ENCODE measurements around the gene SHCBP1L. TPM values are rescaled to one million over a fixed set of nuclear protein-coding genes. Genes with fewer than 3 reads are reported as not detected.

The SHCBP1L gene
- polyA plus RNA-seq, 2 donors, result not detected

DNA sequence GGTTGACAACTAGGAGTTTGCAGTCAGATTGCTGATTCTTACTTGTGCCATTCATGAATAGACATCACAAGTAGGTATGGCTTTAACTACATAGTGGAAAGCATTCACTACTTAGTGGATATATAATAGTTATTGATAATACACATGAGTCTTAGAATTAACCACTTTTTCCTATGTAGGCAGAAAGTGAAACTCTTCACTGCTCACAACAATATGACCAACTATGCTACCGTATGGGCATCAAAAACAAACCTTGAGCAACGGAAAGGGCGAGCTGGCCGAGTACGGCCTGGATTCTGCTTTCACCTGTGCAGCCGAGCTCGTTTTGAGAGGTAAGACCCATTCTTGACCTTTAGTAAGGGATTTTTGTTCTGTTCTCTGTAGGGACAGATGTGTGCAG lies 75.1 kb downstream of the SHCBP1L start:
- Histone ChIP-seq H3K4me1 (ENCODE audit: control insufficient read depth in 2 of 2, insufficient read depth in 2 of 2, low read length in 1 of 2) (no peaks in the 10 kb centered on the region), H3K27ac (ENCODE audit: low read depth in 2 of 2, low read length in 1 of 2) (no peak overlapping the region), H3K9me3 (ENCODE audit: control insufficient read depth in 2 of 2, insufficient read depth in 1 of 2, low read depth in 1 of 2, low read length in 1 of 2) (no peaks in the 10 kb centered on the region), H3K27me3 (ENCODE audit: control insufficient read depth in 1 of 2, insufficient read depth in 2 of 2, low read length in 2 of 2) (no peaks in the 10 kb centered on the region), H3K4me3 (ENCODE audit: low read depth in 1 of 2, low read length in 2 of 2) (no peak overlapping the region), H3K36me3 (ENCODE audit: control insufficient read depth in 2 of 2, insufficient read depth in 2 of 2, low read length in 1 of 2) (peaks cover 18 to 20% of the 10 kb centered on the region in 2 donors)
- 88 to 92% methylated on average over 7 of the region's 7 CpGs for WGBS, 2 donors

- Histone ChIP-seq H3K4me1 (ENCODE audit: control insufficient read depth in 2 of 2, insufficient read depth in 2 of 2, low read length in 1 of 2) (no peaks in the 10 kb centered on the region), H3K4me3 (ENCODE audit: low read depth in 1 of 2, low read length in 2 of 2) (no peak overlapping the region), H3K36me3 (ENCODE audit: control insufficient read depth in 2 of 2, insufficient read depth in 2 of 2, low read length in 1 of 2) (peaks cover 18 to 20% of the 10 kb centered on the region in 2 donors), H3K27me3 (ENCODE audit: control insufficient read depth in 1 of 2, insufficient read depth in 2 of 2, low read length in 2 of 2) (no peaks in the 10 kb centered on the region), H3K9me3 (ENCODE audit: control insufficient read depth in 2 of 2, insufficient read depth in 1 of 2, low read depth in 1 of 2, low read length in 1 of 2) (no peaks in the 10 kb centered on the region), H3K27ac (ENCODE audit: low read depth in 2 of 2, low read length in 1 of 2) (no peak overlapping the region)
Measured at GRCh38 chr1:182877331-182877730, 75.6 kb downstream of the SHCBP1L start.

- Histone ChIP-seq H3K27ac (ENCODE audit: low read depth in 2 of 2, low read length in 1 of 2) (no peak overlapping the region), H3K36me3 (ENCODE audit: control insufficient read depth in 2 of 2, insufficient read depth in 2 of 2, low read length in 1 of 2) (peaks cover 16% of the 10 kb centered on the region in 2 donors), H3K9me3 (ENCODE audit: control insufficient read depth in 2 of 2, insufficient read depth in 1 of 2, low read depth in 1 of 2, low read length in 1 of 2) (no peaks in the 10 kb centered on the region), H3K4me3 (ENCODE audit: low read depth in 1 of 2, low read length in 2 of 2) (no peak overlapping the region), H3K4me1 (ENCODE audit: control insufficient read depth in 2 of 2, insufficient read depth in 2 of 2, low read length in 1 of 2) (no peaks in the 10 kb centered on the region), H3K27me3 (ENCODE audit: control insufficient read depth in 1 of 2, insufficient read depth in 2 of 2, low read length in 2 of 2) (no peaks in the 10 kb centered on the region)
- 58 to 72% methylated on average over 2 of the region's 2 CpGs for WGBS, 2 donors
Measured at GRCh38 chr1:182875889-182876288, 77.1 kb downstream of the SHCBP1L start.

DNA sequence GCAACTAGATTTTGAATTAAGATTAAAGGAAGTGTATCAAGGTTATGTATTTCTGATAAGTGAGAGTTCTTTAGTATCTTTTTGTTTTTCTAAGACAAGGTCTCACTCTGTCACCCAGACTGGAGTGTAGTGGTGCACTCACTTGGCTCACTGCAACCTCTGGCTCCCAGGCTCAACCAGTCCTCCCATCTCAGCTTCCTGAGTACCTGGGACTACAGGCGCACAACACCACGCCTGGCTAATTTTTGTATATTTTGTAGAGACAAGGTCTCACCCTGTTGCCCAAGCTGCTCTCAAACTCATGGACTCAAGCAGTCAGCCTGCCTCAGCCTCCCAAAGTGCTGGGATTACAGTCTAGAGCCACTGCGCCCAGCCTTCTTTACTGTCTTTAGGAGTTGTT lies 80.1 kb downstream of the SHCBP1L start:
- H3K27me3 ChIP-seq (ENCODE audit: control insufficient read depth in 1 of 2, insufficient read depth in 2 of 2, low read length in 2 of 2), result no peaks in the 10 kb centered on the region
- WGBS, 2 donors, result 98 to 99% methylated on average over 3 of the region's 3 CpGs
- H3K9me3 ChIP-seq (ENCODE audit: control insufficient read depth in 2 of 2, insufficient read depth in 1 of 2, low read depth in 1 of 2, low read length in 1 of 2), result no peaks in the 10 kb centered on the region
- H3K27ac ChIP-seq (ENCODE audit: low read depth in 2 of 2, low read length in 1 of 2), result no peak overlapping the region
- no peaks in the 10 kb centered on the region for H3K4me1 ChIP-seq (ENCODE audit: control insufficient read depth in 2 of 2, insufficient read depth in 2 of 2, low read length in 1 of 2)
- no peak overlapping the region for H3K4me3 ChIP-seq (ENCODE audit: low read depth in 1 of 2, low read length in 2 of 2)
- peaks cover 17 to 19% of the 10 kb centered on the region in 2 donors for H3K36me3 ChIP-seq (ENCODE audit: control insufficient read depth in 2 of 2, insufficient read depth in 2 of 2, low read length in 1 of 2)

GRCh38 chr1:182869241-182869666 lies 83.7 kb downstream of the SHCBP1L start:
- H3K27ac ChIP-seq (ENCODE audit: low read depth in 2 of 2, low read length in 1 of 2), result no peak overlapping the region
- H3K27me3 ChIP-seq (ENCODE audit: control insufficient read depth in 1 of 2, insufficient read depth in 2 of 2, low read length in 2 of 2), result no peaks in the 10 kb centered on the region
- H3K4me3 ChIP-seq (ENCODE audit: low read depth in 1 of 2, low read length in 2 of 2), result no peak overlapping the region
- WGBS, 2 donors, result 94 to 96% methylated on average over 12 of the region's 12 CpGs
- peaks cover 12 to 18% of the 10 kb centered on the region in 2 donors for H3K36me3 ChIP-seq (ENCODE audit: control insufficient read depth in 2 of 2, insufficient read depth in 2 of 2, low read length in 1 of 2)
- no peaks in the 10 kb centered on the region for H3K4me1 ChIP-seq (ENCODE audit: control insufficient read depth in 2 of 2, insufficient read depth in 2 of 2, low read length in 1 of 2)
- H3K9me3 ChIP-seq (ENCODE audit: control insufficient read depth in 2 of 2, insufficient read depth in 1 of 2, low read depth in 1 of 2, low read length in 1 of 2), result no peaks in the 10 kb centered on the region

- Histone ChIP-seq H3K4me3 (ENCODE audit: low read depth in 1 of 2, low read length in 2 of 2) (no peak overlapping the region), H3K36me3 (ENCODE audit: control insufficient read depth in 2 of 2, insufficient read depth in 2 of 2, low read length in 1 of 2) (peaks cover 10 to 14% of the 10 kb centered on the region in 2 donors), H3K9me3 (ENCODE audit: control insufficient read depth in 2 of 2, insufficient read depth in 1 of 2, low read depth in 1 of 2, low read length in 1 of 2) (no peaks in the 10 kb centered on the region), H3K4me1 (ENCODE audit: control insufficient read depth in 2 of 2, insufficient read depth in 2 of 2, low read length in 1 of 2) (no peaks in the 10 kb centered on the region), H3K27me3 (ENCODE audit: control insufficient read depth in 1 of 2, insufficient read depth in 2 of 2, low read length in 2 of 2) (no peaks in the 10 kb centered on the region), H3K27ac (ENCODE audit: low read depth in 2 of 2, low read length in 1 of 2) (no peak overlapping the region)
Measured at GRCh38 chr1:182867861-182868260, 85.1 kb downstream of the SHCBP1L start.

DNA sequence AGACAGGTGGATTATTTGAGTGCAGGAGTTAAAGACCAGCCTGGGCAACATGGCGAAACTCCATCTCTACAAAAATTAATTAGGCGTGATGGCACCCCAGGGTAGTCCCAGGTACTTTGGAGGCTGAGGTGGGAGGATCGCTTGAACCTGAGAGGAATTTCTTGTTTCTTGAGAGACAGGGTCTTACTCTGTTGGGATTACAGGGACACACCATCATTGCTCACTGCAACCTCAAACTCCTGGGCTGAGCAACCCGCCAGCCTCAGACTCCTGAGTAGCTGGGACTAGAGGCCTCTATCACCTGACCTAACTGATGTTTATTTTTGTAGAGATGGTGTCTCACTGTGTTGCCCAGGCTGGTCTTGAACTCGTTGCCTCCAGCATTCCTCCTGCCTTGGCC lies 89.0 kb downstream of the SHCBP1L start:
- Histone ChIP-seq H3K4me1 (ENCODE audit: control insufficient read depth in 2 of 2, insufficient read depth in 2 of 2, low read length in 1 of 2) (no peaks in the 10 kb centered on the region), H3K9me3 (ENCODE audit: control insufficient read depth in 2 of 2, insufficient read depth in 1 of 2, low read depth in 1 of 2, low read length in 1 of 2) (no peaks in the 10 kb centered on the region), H3K36me3 (ENCODE audit: control insufficient read depth in 2 of 2, insufficient read depth in 2 of 2, low read length in 1 of 2) (peaks cover 5 to 8% of the 10 kb centered on the region in 2 donors), H3K4me3 (ENCODE audit: low read depth in 1 of 2, low read length in 2 of 2) (no peak overlapping the region), H3K27ac (ENCODE audit: low read depth in 2 of 2, low read length in 1 of 2) (no peak overlapping the region), H3K27me3 (ENCODE audit: control insufficient read depth in 1 of 2, insufficient read depth in 2 of 2, low read length in 2 of 2) (no peaks in the 10 kb centered on the region)
- 94 to 96% methylated on average over 5 of the region's 5 CpGs for WGBS, 2 donors

DNA sequence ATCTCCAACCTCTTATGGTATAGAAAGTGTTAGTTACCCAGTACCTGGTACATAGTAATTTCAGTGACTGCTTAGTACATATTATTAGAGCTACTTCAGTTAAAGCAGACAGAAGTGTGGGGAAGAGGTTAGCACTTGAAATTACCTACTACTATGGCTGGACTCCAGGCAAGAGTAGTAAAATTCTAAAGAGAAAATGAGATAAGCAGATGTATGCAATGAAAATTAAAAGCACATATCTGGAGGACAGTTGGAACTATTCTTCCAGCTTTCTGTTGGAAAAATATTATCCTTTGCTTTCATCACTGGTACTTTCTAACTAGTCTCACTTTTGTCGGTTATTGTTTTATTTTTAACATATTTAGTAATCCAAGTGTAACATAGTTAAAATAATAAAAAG lies 90.1 kb downstream of the SHCBP1L start:
- no peak overlapping the region for H3K27ac ChIP-seq (ENCODE audit: low read depth in 2 of 2, low read length in 1 of 2)
- H3K27me3 ChIP-seq (ENCODE audit: control insufficient read depth in 1 of 2, insufficient read depth in 2 of 2, low read length in 2 of 2), result no peaks in the 10 kb centered on the region
- H3K9me3 ChIP-seq (ENCODE audit: control insufficient read depth in 2 of 2, insufficient read depth in 1 of 2, low read depth in 1 of 2, low read length in 1 of 2), result no peaks in the 10 kb centered on the region
- peaks cover 8 to 9% of the 10 kb centered on the region in 2 donors for H3K36me3 ChIP-seq (ENCODE audit: control insufficient read depth in 2 of 2, insufficient read depth in 2 of 2, low read length in 1 of 2)
- WGBS, 2 donors, result 96 to 97% methylated on average over 1 of the region's 1 CpG
- H3K4me3 ChIP-seq (ENCODE audit: low read depth in 1 of 2, low read length in 2 of 2), result no peak overlapping the region
- no peaks in the 10 kb centered on the region for H3K4me1 ChIP-seq (ENCODE audit: control insufficient read depth in 2 of 2, insufficient read depth in 2 of 2, low read length in 1 of 2)

GRCh38 chr1:182861994-182862393 lies 91.0 kb downstream of the SHCBP1L start:
- 90 to 96% methylated on average over 2 of the region's 2 CpGs for WGBS, 2 donors
- Histone ChIP-seq H3K4me1 (ENCODE audit: control insufficient read depth in 2 of 2, insufficient read depth in 2 of 2, low read length in 1 of 2) (no peaks in the 10 kb centered on the region), H3K9me3 (ENCODE audit: control insufficient read depth in 2 of 2, insufficient read depth in 1 of 2, low read depth in 1 of 2, low read length in 1 of 2) (no peaks in the 10 kb centered on the region), H3K27ac (ENCODE audit: low read depth in 2 of 2, low read length in 1 of 2) (no peak overlapping the region), H3K27me3 (ENCODE audit: control insufficient read depth in 1 of 2, insufficient read depth in 2 of 2, low read length in 2 of 2) (no peaks in the 10 kb centered on the region), H3K36me3 (ENCODE audit: control insufficient read depth in 2 of 2, insufficient read depth in 2 of 2, low read length in 1 of 2) (peaks cover 8 to 10% of the 10 kb centered on the region in 2 donors), H3K4me3 (ENCODE audit: low read depth in 1 of 2, low read length in 2 of 2) (no peak overlapping the region)

DNA sequence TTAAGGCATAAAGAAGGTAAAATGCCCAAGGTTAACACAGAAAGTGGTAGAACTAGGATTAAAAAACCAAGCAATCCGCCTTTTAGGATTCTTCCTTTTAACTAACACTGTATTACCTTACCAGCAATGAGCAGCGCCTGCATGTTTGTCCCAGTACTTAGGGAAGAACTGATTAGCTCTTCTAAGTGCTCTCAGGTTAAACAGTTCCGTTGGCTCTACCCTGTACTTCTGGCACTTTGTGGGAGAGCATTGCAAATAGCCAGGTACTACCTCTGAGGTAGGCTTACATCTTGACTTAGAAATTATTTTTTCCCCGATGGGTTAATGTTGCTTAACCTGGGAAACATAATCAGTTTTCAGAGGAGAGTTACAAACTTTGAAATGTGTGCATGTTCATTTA lies 92.3 kb downstream of the SHCBP1L start:
- peaks cover 11 to 12% of the 10 kb centered on the region in 2 donors for H3K36me3 ChIP-seq (ENCODE audit: control insufficient read depth in 2 of 2, insufficient read depth in 2 of 2, low read length in 1 of 2)
- no peaks in the 10 kb centered on the region for H3K27me3 ChIP-seq (ENCODE audit: control insufficient read depth in 1 of 2, insufficient read depth in 2 of 2, low read length in 2 of 2)

More for the DNA sequence above, 92.3 kb downstream of the SHCBP1L start:
- Histone ChIP-seq H3K27ac (ENCODE audit: low read depth in 2 of 2, low read length in 1 of 2) (no peak overlapping the region), H3K4me1 (ENCODE audit: control insufficient read depth in 2 of 2, insufficient read depth in 2 of 2, low read length in 1 of 2) (no peaks in the 10 kb centered on the region), H3K9me3 (ENCODE audit: control insufficient read depth in 2 of 2, insufficient read depth in 1 of 2, low read depth in 1 of 2, low read length in 1 of 2) (no peaks in the 10 kb centered on the region), H3K4me3 (ENCODE audit: low read depth in 1 of 2, low read length in 2 of 2) (no peak overlapping the region)
- 92 to 93% methylated on average over 4 of the region's 4 CpGs for WGBS, 2 donors

Measured in esophagus (tissue), 2 donors.